KMS-11 (cell line): ENCODE results near the gene ARHGAP28.

Experiments
- H2AFZ ChIP-seq: fragments of 200-600 bp; sonication (generic); 2 replicates; pipeline ENCODE4 v1.6.1; 2016; ENCODE audit warnings: antibody characterized with exemption, mixed run types, low read depth
- H3K27ac ChIP-seq: fragments of 200-600 bp; sonication (generic); 2 replicates; pipeline ENCODE4 v1.6.1; 2016; ENCODE audit warnings: mild to moderate bottlenecking, mixed run types
- H3K27me3 ChIP-seq: fragments of 200-600 bp; sonication (generic); 2 replicates; pipeline ENCODE4 v1.6.1; 2017; ENCODE audit warnings: mild to moderate bottlenecking, low read depth, mixed run types, moderate library complexity; ENCODE audit not compliant: insufficient read depth
- H3K36me3 ChIP-seq: fragments of 200-600 bp; sonication (generic); 2 replicates; pipeline ENCODE4 v1.6.1; 2017; ENCODE audit warnings: mild to moderate bottlenecking, mixed run types; ENCODE audit not compliant: insufficient read depth
- H3K4me1 ChIP-seq: fragments of 200-600 bp; sonication (generic); 2 replicates; pipeline ENCODE4 v1.6.1; 2016; ENCODE audit warnings: mild to moderate bottlenecking, low read depth, mixed run types; ENCODE audit not compliant: poor library complexity, severe bottlenecking
- H3K4me2 ChIP-seq: fragments of 200-600 bp; sonication (generic); 2 replicates; pipeline ENCODE4 v1.7.0; 2016; ENCODE audit warnings: mild to moderate bottlenecking, mixed run types
- H3K4me3 ChIP-seq: fragments of 200-600 bp; sonication (generic); IDR thresholded peaks from 2 replicates; pipeline ENCODE4 v1.6.1; 2017; ENCODE audit warnings: low read depth, low read length, mixed read lengths; ENCODE audit not compliant: insufficient read depth
- H3K79me2 ChIP-seq: fragments of 200-600 bp; sonication (generic); 2 replicates; pipeline ENCODE4 v1.6.1; 2016; ENCODE audit warnings: low read depth, mixed run types; ENCODE audit not compliant: insufficient read depth
- H3K9ac ChIP-seq: fragments of 200-600 bp; sonication (generic); 2 replicates; pipeline ENCODE4 v1.6.1; 2016; ENCODE audit warnings: mild to moderate bottlenecking, mixed run types
- H4K20me1 ChIP-seq: fragments of 200-600 bp; sonication (generic); 2 replicates; pipeline ENCODE4 v1.6.1; 2016; ENCODE audit warnings: mild to moderate bottlenecking, mixed run types; ENCODE audit not compliant: insufficient read depth
- CTCF ChIP-seq: fragments of 200-600 bp; sonication (generic); conservative IDR thresholded peaks from 2 replicates; pipeline ENCODE4 v1.6.1; 2017; ENCODE audit warnings: low read depth, mild to moderate bottlenecking, antibody characterized with exemption, low read length, moderate library complexity, mixed read lengths

Gene ARHGAP28

GRCh38 chr18:6961331-6961730, 231.8 kb downstream of the ARHGAP28 start:
- Histone ChIP-seq H3K4me3 (no peak overlapping the region), H2AFZ (no peak overlapping the region), H3K27ac (no peak overlapping the region), H3K27me3 (no peaks in the 10 kb centered on the region), H3K36me3 (no peaks in the 10 kb centered on the region), H3K9ac (no peak overlapping the region), H3K79me2 (no peaks in the 10 kb centered on the region), H4K20me1 (no peaks in the 10 kb centered on the region), H3K4me1 (no peaks in the 10 kb centered on the region), H3K4me2 (no peak overlapping the region)
- TF ChIP-seq CTCF, result no peak

- Histone ChIP-seq H3K4me2 (no peak overlapping the region), H3K27ac (no peak overlapping the region), H2AFZ (no peak overlapping the region), H3K9ac (no peak overlapping the region), H3K79me2 (no peaks in the 10 kb centered on the region), H3K4me1 (no peaks in the 10 kb centered on the region), H3K36me3 (no peaks in the 10 kb centered on the region), H3K27me3 (no peaks in the 10 kb centered on the region), H4K20me1 (no peaks in the 10 kb centered on the region), H3K4me3 (no peak overlapping the region)
- TF ChIP-seq CTCF, result no peak
Measured at GRCh38 chr18:6962571-6963451, 233.3 kb downstream of the ARHGAP28 start.

- no peak overlapping the region for H3K27ac ChIP-seq
- H4K20me1 ChIP-seq, result no peaks in the 10 kb centered on the region
- no peak overlapping the region for H3K4me2 ChIP-seq
- no peak overlapping the region for H3K9ac ChIP-seq
- no peak for TF ChIP-seq CTCF
- no peak overlapping the region for H2AFZ ChIP-seq
- no peaks in the 10 kb centered on the region for H3K79me2 ChIP-seq
- H3K4me1 ChIP-seq, result no peaks in the 10 kb centered on the region
- no peak overlapping the region for H3K4me3 ChIP-seq
- no peaks in the 10 kb centered on the region for H3K36me3 ChIP-seq
- no peaks in the 10 kb centered on the region for H3K27me3 ChIP-seq
Measured at GRCh38 chr18:6963452-6964097, 234.1 kb downstream of the ARHGAP28 start.
